WTC11 (cell line): ENCODE data around the gene CRELD2. TPM values are rescaled to one million over a fixed set of nuclear protein-coding genes. Genes with fewer than 3 reads are reported as not detected.

Source experiments
- ATAC-seq: fragments of 200-7000 bp; cut with Tn5 transposase; 2 replicates; pipeline ENCODE4 v1.10.0; 2021; ENCODE audit warnings: mild to moderate bottlenecking, moderate library complexity
- CTCF ChIA-PET: fragments of 300-600 bp; sonication (Branson Sonifier 250); formaldehyde crosslinking; loops from one replicate; lab custom pipeline; 2021; ENCODE audit warnings: antibody characterized with exemption; lab: Charles Lee
- POLR2A ChIA-PET: fragments of 350-600 bp; sonication (Branson Sonifier 250); formaldehyde crosslinking; loops from one replicate; lab custom pipeline; 2021; ENCODE audit warnings: antibody characterized with exemption; lab: Charles Lee
- DNase-seq: peaks from one replicate; pipeline ENCODE4 v3.0.0; 2021; ENCODE audit warnings: low spot score
- H3K27ac Mint-ChIP-seq: 2 replicates; pipeline ENCODE4 v1.8.0; 2021; ENCODE audit warnings: mixed read lengths
- H3K27me3 Mint-ChIP-seq: 2 replicates; pipeline ENCODE4 v1.8.0; 2021; ENCODE audit warnings: low read depth, mild to moderate bottlenecking, moderate library complexity, mixed read lengths
- H3K36me3 Mint-ChIP-seq: 2 replicates; pipeline ENCODE4 v1.8.0; 2021; ENCODE audit warnings: mixed read lengths
- H3K4me1 Mint-ChIP-seq: 2 replicates; pipeline ENCODE4 v1.8.0; 2022; ENCODE audit warnings: mixed read lengths
- H3K4me3 Mint-ChIP-seq: 2 replicates; pipeline ENCODE4 v1.8.0; 2021; ENCODE audit warnings: mild to moderate bottlenecking, moderate library complexity, mixed read lengths
- H3K9me3 Mint-ChIP-seq: 2 replicates; pipeline ENCODE4 v1.8.0; 2021; ENCODE audit warnings: mixed read lengths
- ATF1 ChIP-seq: sonication (generic); formaldehyde crosslinking; IDR thresholded peaks from 2 replicates; pipeline ENCODE4 v1.8.1; 2023; ENCODE audit warnings: mild to moderate bottlenecking, moderate library complexity, missing genetic modification reagents
- GABPB1 ChIP-seq: sonication (generic); formaldehyde crosslinking; IDR thresholded peaks from 2 replicates; pipeline ENCODE4 v1.8.1; 2023; ENCODE audit warnings: mild to moderate bottlenecking, missing genetic modification reagents
- GTF2I ChIP-seq: fragments of 250-450 bp; sonication (Bioruptor Pico); conservative IDR thresholded peaks from 2 replicates; pipeline ENCODE4 v1.4.0; 2021; ENCODE audit warnings: mild to moderate bottlenecking
- NR3C1 ChIP-seq: sonication (generic); formaldehyde crosslinking; conservative IDR thresholded peaks from 2 replicates; pipeline ENCODE4 v1.8.1; 2023; ENCODE audit warnings: low read depth, mild to moderate bottlenecking, missing genetic modification reagents
- SP1 ChIP-seq: sonication (generic); formaldehyde crosslinking; conservative IDR thresholded peaks from 2 replicates; pipeline ENCODE4 v1.8.1; 2022; ENCODE audit warnings: missing genetic modification reagents
- TEAD4 ChIP-seq: sonication (generic); formaldehyde crosslinking; IDR thresholded peaks from 2 replicates; pipeline ENCODE4 v1.8.0; 2022; ENCODE audit warnings: mild to moderate bottlenecking, missing genetic modification reagents
- total RNA-seq: library from RNA; stranded (reverse); gene quantifications from 3 replicates; pipeline ENCODE4 v1.2.3, GENCODE V29; 2021
- TF ChIP-seq, protein P1 (sequence below): sonication (generic); formaldehyde crosslinking; IDR thresholded peaks from 2 replicates; pipeline ENCODE4 v1.8.0; 2023; ENCODE audit warnings: mild to moderate bottlenecking, missing genetic modification reagents
- TF ChIP-seq, protein P2 (sequence below): sonication (generic); formaldehyde crosslinking; IDR thresholded peaks from 2 replicates; pipeline ENCODE4 v1.8.1; 2022; ENCODE audit warnings: mild to moderate bottlenecking, missing genetic modification reagents, moderate library complexity, borderline replicate concordance
- TF ChIP-seq, protein P3 (sequence below): fragments of 250-450 bp; sonication (Bioruptor Pico); IDR thresholded peaks from 2 replicates; pipeline ENCODE4 v1.8.0; 2021; ENCODE audit warnings: mild to moderate bottlenecking
- TF ChIP-seq, protein P4 (sequence below): fragments of 250-450 bp; sonication (Bioruptor Pico); IDR thresholded peaks from 2 replicates; pipeline ENCODE4 v1.9.0; 2021; ENCODE audit warnings: mild to moderate bottlenecking, borderline replicate concordance
- TF ChIP-seq, protein P5 (sequence below): sonication (generic); formaldehyde crosslinking; conservative IDR thresholded peaks from 2 replicates; pipeline ENCODE4 v1.8.1; 2023; ENCODE audit warnings: mild to moderate bottlenecking, low read depth, missing genetic modification reagents, moderate library complexity
- TF ChIP-seq, protein P6 (sequence below): sonication (generic); formaldehyde crosslinking; IDR thresholded peaks from 2 replicates; pipeline ENCODE4 v1.8.0; 2022; ENCODE audit warnings: mild to moderate bottlenecking, missing genetic modification reagents
- TF ChIP-seq, protein P7 (sequence below): fragments of 200-600 bp; IDR thresholded peaks from 2 replicates; pipeline ENCODE4 v1.8.0; 2022; ENCODE audit warnings: antibody characterized with exemption

The CRELD2 gene
- total RNA-seq, 1 experiment from 2014 or later, result 42.8 TPM

DNA sequence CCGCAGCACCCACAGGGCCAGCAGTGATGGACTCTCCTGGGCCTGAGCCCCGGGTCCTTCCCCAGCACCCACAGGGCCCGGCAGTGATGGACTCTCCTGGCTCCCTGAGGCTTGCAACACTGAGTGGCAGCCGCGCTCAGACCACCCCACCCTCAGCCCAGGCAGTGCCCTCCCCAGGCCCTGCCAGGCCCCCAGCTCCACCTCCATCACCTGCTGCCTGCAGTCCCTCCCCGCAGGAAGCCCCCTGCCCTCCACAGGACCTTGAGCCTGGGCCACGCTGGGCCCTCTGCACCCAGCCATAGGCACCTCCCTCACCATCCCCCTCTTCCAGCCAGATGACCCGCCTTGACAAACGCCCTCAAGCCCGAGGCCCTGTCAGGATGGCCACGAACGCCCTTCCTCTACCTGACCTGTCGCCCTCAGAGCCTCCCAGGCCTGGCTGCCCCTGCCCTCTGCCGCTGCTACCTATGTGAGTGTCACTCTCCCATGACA is 11.6 kb upstream of the CRELD2 start:
- TF ChIP-seq NR3C1 (CRISPR knock-in tag), result no peak
- TF ChIP-seq, protein P1, sequence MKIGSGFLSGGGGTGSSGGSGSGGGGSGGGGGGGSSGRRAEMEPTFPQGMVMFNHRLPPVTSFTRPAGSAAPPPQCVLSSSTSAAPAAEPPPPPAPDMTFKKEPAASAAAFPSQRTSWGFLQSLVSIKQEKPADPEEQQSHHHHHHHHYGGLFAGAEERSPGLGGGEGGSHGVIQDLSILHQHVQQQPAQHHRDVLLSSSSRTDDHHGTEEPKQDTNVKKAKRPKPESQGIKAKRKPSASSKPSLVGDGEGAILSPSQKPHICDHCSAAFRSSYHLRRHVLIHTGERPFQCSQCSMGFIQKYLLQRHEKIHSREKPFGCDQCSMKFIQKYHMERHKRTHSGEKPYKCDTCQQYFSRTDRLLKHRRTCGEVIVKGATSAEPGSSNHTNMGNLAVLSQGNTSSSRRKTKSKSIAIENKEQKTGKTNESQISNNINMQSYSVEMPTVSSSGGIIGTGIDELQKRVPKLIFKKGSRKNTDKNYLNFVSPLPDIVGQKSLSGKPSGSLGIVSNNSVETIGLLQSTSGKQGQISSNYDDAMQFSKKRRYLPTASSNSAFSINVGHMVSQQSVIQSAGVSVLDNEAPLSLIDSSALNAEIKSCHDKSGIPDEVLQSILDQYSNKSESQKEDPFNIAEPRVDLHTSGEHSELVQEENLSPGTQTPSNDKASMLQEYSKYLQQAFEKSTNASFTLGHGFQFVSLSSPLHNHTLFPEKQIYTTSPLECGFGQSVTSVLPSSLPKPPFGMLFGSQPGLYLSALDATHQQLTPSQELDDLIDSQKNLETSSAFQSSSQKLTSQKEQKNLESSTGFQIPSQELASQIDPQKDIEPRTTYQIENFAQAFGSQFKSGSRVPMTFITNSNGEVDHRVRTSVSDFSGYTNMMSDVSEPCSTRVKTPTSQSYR (CRISPR knock-in tag), result no peak
- TF ChIP-seq, protein P2, sequence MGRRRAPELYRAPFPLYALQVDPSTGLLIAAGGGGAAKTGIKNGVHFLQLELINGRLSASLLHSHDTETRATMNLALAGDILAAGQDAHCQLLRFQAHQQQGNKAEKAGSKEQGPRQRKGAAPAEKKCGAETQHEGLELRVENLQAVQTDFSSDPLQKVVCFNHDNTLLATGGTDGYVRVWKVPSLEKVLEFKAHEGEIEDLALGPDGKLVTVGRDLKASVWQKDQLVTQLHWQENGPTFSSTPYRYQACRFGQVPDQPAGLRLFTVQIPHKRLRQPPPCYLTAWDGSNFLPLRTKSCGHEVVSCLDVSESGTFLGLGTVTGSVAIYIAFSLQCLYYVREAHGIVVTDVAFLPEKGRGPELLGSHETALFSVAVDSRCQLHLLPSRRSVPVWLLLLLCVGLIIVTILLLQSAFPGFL (CRISPR knock-in tag), result no peak
- TF ChIP-seq, protein P3, sequence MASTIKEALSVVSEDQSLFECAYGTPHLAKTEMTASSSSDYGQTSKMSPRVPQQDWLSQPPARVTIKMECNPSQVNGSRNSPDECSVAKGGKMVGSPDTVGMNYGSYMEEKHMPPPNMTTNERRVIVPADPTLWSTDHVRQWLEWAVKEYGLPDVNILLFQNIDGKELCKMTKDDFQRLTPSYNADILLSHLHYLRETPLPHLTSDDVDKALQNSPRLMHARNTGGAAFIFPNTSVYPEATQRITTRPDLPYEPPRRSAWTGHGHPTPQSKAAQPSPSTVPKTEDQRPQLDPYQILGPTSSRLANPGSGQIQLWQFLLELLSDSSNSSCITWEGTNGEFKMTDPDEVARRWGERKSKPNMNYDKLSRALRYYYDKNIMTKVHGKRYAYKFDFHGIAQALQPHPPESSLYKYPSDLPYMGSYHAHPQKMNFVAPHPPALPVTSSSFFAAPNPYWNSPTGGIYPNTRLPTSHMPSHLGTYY (CRISPR knock-in tag), result no peak
- TF ChIP-seq ATF1, result no peak
- TF ChIP-seq, protein P4, sequence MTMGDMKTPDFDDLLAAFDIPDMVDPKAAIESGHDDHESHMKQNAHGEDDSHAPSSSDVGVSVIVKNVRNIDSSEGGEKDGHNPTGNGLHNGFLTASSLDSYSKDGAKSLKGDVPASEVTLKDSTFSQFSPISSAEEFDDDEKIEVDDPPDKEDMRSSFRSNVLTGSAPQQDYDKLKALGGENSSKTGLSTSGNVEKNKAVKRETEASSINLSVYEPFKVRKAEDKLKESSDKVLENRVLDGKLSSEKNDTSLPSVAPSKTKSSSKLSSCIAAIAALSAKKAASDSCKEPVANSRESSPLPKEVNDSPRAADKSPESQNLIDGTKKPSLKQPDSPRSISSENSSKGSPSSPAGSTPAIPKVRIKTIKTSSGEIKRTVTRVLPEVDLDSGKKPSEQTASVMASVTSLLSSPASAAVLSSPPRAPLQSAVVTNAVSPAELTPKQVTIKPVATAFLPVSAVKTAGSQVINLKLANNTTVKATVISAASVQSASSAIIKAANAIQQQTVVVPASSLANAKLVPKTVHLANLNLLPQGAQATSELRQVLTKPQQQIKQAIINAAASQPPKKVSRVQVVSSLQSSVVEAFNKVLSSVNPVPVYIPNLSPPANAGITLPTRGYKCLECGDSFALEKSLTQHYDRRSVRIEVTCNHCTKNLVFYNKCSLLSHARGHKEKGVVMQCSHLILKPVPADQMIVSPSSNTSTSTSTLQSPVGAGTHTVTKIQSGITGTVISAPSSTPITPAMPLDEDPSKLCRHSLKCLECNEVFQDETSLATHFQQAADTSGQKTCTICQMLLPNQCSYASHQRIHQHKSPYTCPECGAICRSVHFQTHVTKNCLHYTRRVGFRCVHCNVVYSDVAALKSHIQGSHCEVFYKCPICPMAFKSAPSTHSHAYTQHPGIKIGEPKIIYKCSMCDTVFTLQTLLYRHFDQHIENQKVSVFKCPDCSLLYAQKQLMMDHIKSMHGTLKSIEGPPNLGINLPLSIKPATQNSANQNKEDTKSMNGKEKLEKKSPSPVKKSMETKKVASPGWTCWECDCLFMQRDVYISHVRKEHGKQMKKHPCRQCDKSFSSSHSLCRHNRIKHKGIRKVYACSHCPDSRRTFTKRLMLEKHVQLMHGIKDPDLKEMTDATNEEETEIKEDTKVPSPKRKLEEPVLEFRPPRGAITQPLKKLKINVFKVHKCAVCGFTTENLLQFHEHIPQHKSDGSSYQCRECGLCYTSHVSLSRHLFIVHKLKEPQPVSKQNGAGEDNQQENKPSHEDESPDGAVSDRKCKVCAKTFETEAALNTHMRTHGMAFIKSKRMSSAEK, result no peak
- TF ChIP-seq, protein P5, sequence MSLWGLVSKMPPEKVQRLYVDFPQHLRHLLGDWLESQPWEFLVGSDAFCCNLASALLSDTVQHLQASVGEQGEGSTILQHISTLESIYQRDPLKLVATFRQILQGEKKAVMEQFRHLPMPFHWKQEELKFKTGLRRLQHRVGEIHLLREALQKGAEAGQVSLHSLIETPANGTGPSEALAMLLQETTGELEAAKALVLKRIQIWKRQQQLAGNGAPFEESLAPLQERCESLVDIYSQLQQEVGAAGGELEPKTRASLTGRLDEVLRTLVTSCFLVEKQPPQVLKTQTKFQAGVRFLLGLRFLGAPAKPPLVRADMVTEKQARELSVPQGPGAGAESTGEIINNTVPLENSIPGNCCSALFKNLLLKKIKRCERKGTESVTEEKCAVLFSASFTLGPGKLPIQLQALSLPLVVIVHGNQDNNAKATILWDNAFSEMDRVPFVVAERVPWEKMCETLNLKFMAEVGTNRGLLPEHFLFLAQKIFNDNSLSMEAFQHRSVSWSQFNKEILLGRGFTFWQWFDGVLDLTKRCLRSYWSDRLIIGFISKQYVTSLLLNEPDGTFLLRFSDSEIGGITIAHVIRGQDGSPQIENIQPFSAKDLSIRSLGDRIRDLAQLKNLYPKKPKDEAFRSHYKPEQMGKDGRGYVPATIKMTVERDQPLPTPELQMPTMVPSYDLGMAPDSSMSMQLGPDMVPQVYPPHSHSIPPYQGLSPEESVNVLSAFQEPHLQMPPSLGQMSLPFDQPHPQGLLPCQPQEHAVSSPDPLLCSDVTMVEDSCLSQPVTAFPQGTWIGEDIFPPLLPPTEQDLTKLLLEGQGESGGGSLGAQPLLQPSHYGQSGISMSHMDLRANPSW (CRISPR knock-in tag), result no peak
- TF ChIP-seq, protein P6, sequence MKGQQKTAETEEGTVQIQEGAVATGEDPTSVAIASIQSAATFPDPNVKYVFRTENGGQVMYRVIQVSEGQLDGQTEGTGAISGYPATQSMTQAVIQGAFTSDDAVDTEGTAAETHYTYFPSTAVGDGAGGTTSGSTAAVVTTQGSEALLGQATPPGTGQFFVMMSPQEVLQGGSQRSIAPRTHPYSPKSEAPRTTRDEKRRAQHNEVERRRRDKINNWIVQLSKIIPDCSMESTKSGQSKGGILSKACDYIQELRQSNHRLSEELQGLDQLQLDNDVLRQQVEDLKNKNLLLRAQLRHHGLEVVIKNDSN (CRISPR knock-in tag), result no peak
- no peak for TF ChIP-seq GABPB1
- no peak for TF ChIP-seq TEAD4
- TF ChIP-seq GTF2I (CRISPR knock-in tag), result no peak
- TF ChIP-seq, protein P7, sequence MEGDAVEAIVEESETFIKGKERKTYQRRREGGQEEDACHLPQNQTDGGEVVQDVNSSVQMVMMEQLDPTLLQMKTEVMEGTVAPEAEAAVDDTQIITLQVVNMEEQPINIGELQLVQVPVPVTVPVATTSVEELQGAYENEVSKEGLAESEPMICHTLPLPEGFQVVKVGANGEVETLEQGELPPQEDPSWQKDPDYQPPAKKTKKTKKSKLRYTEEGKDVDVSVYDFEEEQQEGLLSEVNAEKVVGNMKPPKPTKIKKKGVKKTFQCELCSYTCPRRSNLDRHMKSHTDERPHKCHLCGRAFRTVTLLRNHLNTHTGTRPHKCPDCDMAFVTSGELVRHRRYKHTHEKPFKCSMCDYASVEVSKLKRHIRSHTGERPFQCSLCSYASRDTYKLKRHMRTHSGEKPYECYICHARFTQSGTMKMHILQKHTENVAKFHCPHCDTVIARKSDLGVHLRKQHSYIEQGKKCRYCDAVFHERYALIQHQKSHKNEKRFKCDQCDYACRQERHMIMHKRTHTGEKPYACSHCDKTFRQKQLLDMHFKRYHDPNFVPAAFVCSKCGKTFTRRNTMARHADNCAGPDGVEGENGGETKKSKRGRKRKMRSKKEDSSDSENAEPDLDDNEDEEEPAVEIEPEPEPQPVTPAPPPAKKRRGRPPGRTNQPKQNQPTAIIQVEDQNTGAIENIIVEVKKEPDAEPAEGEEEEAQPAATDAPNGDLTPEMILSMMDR, result no peak
- no peak for TF ChIP-seq SP1
- no peak overlapping the region for H3K27ac Mint-ChIP-seq
- H3K36me3 Mint-ChIP-seq, result peaks cover 27% of the 10 kb centered on the region
- no peak for ATAC-seq
- no peak overlapping the region for H3K4me3 Mint-ChIP-seq
- H3K27me3 Mint-ChIP-seq, result no peaks in the 10 kb centered on the region
- peaks cover 5% of the 10 kb centered on the region for H3K9me3 Mint-ChIP-seq
- CTCF ChIA-PET, result no interaction called here
- no peak for DNase-seq
- POLR2A ChIA-PET, result no interaction called here
- H3K4me1 Mint-ChIP-seq, result no peaks in the 10 kb centered on the region
